Measurements from ENCODE around the gene LTO1.
"Not testable (repeated sequence)": the region's sequence is repeated elsewhere in the genome, so short reads cannot be mapped to it uniquely, and the experiment has no call there.

Gene LTO1

DNA sequence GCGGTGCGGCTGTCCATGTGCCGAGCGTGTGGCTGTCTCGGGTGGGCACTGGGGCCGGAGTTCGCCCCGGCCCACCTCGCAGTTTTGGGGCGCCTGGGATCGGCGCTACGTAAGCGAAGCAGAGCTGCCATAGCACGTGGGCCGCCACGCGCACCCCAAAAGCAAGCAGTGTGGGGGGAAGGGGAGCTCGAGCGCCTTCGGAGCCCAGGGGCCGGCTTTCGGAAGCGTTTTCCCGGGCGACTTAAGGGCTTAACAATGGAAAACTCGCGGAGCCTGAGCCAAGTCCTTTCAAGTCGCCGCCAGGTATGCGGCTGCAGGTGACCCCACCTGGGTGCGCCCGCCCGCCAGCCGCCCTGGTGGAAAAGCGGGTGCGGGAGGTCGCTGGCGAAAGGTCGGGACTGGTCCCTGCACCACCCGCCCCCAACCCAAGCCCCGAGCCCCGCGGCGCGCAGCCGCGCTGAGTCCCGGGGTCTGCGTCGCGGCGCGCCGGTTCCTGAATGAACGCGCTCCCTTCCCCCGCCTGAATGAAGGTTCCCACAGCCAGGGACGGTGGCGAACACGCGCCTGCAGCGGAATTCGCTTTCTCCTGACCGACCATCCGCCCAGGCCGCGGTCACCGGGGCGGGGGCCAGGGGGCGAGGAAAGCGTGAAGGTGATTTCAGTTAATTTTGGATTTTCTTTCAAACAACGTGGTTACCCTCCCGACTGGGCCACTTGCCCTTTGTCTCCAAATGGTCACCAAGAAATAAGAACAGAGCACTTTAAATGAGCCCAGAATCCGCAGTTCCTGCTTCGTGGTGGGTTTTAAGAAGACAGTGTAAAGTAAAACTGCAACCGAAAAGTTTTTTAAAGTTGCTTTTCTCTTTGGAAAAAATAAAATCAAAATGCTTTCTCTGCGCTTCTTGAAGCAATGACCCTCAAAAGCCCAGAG lies 36.9 kb downstream of the LTO1 start:
- no peak for TF ChIP-seq POLR2A (IDR thresholded peaks at IDR 0.05; ENCODE audit: low read depth, low read length)
- no peak for DNase-seq (ENCODE audit: insufficient read length, low spot score)
- FAIRE-seq, result no peak

DNA sequence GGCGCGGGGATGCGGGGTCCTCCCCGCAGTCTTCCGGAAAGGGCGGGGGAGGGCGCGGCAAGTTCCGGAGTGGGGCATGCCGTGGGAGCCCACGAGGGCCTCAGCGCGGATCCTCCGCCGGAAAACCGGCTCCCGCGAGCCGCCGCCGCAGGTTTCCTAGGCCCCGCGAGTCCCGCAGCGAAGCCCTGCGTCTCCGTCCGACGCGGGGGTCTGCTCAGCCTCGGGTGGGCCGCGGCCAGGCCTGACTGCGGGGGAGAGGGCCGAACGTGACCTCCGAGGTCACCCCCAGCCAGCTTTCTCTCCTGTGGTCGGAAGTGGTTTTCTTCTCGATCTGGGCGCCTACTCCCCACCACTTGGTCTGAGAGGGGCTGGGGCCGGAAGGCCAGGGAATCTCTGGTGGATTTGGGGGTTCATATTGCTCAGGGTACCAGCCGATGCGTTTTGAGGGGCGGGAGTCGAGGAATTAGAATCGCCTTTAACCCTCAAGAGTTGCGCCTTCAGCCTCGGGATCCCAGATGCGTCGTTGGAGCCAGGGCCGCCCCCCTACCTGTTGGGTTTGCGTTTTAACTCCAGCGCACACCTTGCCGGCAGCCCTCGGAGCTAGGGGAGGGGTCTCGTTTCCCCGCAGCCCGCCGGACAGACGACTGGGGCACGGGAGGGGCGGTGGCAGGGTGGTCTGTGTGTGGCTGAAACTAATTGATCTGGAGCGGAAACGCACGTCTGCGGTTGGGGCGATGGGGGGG lies 37.8 kb downstream of the LTO1 start:
- FAIRE-seq (no peak), DNase-seq (ENCODE audit: insufficient read length, low spot score) (no peak)
- TF ChIP-seq POLR2A (IDR thresholded peaks at IDR 0.05; ENCODE audit: low read depth, low read length), result no peak

DNA sequence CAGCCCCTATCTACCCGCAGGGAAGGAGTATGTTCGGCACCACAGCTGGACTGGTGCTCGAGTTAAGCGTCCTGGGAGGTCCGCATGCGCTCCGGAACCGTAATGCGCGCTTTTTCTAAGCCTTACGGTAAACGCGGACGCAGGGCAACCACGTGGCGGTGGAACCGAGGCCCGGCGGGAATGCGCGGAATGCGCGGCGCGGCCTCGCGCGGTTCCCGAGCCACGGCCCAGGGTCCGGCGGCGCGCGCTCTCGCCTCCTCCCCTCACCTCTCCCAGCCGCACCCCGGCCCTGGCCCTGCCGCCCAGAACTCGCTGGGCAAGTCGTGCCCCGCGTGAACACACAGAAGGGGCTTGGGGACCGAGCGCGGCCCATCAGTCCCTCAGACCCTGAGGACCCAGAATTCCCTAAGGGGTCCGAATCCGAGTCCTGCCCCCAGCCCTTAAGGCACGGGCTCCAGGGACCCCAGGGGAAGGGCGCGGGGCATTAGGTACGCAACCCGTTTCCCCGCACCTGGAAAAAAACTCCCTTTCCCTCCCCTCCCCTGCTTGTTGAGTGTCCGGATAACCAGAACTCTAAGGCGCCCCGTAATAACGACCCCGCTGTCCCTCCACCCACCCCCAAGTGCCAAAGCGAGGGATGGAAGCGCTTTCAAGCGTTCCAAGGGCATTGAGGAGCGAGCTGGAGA lies 38.5 kb downstream of the LTO1 start:
- no peak for TF ChIP-seq POLR2A (IDR thresholded peaks at IDR 0.05; ENCODE audit: low read depth, low read length)
- no peak for FAIRE-seq
- no peak for DNase-seq (ENCODE audit: insufficient read length, low spot score)

DNA sequence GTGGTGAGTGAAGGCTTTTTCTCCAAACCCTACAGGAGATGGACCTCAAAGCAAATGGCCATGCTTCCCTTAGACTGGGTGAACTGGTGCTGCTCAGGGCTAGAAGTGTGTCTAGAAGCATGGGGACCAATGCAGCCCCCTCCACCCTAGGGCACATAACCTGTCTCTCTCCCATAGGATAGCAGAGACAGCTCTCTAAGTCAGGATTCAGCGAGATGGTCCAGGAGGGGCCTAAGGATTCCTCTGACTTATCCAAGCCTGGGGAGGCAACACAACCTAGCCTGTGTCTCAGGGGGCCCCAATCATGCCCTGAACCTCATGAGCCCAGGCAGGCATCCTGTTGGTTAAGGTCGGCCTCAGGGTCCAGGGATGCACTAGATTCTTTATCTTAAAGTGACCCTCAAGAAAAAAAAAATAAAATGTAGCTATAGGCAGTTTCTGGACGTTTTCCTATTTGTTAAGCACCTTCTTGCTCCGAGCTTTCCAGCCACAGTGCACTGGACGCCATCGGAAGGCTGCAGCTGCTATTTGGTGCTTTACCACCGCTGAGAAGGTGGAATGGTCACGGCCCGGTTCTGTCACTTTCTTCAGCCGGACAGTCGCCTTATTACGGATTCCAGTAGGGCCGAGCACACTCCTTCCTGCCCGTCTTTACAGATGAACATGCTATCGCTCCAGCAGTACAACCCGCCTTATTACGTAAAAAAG lies 39.2 kb downstream of the LTO1 start:
- TF ChIP-seq POLR2A (IDR thresholded peaks at IDR 0.05; ENCODE audit: low read depth, low read length), result no peak

DNA sequence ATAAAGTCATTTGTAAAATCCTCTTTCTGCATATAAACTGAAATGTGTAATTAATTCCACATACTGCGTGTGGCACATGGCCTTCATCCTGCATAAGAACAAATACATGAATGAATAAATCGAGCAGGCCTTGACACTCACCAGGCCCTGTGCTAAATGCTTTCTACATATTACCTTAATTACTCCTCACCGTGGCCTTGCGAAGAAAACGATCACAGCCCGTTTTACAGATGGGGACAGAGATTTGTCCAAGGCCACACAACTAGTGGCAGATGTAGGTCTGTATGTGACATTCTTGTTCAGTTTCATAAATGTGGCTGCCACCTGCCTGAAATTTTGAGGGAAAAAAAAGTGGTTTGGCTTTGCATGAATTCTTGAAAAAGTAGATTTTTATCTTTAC lies 40.0 kb downstream of the LTO1 start:
- DNase-seq (ENCODE audit: insufficient read length, low spot score) (no peak), FAIRE-seq (no peak)
- TF ChIP-seq POLR2A (IDR thresholded peaks at IDR 0.05; ENCODE audit: low read depth, low read length), result no peak

More for the DNA sequence above, 39.2 kb downstream of the LTO1 start:
- DNase-seq (ENCODE audit: insufficient read length, low spot score), result no peak
- no peak for FAIRE-seq

DNA sequence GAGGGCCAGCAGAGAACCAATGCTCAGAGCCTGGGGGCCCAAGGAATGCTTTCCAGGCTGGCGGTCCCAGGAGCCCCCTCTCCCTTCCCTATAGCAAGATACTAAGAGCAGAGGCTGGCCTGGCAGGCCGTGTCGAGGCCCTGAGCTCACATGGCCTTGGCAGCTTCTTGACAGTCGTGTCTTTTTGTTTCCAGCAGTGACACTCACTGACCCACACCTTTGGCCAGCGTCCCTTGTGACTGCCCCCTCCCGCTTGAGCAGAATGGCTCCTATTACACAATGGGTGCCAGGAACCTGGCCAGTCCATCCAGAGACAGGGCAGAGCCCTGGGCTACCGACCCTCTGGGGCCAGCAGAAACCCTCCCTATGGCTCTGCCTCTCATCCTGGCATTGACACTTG lies 40.6 kb downstream of the LTO1 start:
- DNase-seq (ENCODE audit: insufficient read length, low spot score) (no peak), FAIRE-seq (no peak)
- no peak for TF ChIP-seq POLR2A (IDR thresholded peaks at IDR 0.05; ENCODE audit: low read depth, low read length)

DNA sequence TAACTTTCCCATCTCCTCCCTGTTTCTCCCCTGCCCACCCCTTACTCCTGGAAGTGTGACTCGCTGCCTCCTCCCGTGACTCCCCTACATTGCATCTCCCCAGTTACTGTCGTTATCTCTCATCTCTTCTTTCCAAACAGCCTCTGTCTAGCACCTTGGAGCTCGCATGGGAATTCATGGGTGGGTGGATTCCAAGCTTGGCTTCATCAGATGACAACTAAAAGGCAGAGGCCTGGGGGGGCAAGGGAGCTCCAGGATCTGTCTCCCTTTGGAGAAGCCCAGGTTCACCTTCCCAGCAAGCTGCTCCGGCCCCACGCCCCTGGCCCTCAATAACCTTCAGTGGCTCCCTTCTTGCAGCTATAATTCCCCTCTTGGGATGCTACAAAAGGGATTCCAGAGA lies 41.1 kb downstream of the LTO1 start:
- FAIRE-seq (no peak), DNase-seq (ENCODE audit: insufficient read length, low spot score) (no peak)
- TF ChIP-seq POLR2A (IDR thresholded peaks at IDR 0.05; ENCODE audit: low read depth, low read length), result no peak

DNA sequence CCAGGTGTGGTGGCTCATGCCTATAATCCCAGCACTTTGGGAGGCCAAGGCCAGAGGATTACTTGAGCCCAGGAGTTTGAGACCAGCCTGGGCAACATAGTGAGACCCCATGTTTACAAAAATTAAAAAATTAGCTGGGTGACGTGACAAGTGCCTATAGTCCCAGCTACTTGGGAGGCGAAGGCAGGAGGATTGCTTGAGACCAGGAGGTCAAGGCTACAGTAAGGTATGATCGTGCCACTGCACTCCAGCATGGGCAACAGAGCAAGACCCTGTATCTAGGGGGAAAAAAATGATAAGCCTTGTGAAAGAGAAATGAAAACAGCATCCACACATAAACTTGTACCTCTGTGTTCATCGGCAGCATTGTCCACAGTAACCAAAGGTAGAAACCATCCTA lies 42.3 kb downstream of the LTO1 start:
- DNase-seq (ENCODE audit: insufficient read length, low spot score) (no peak), FAIRE-seq (no peak)
- no peak for TF ChIP-seq POLR2A (IDR thresholded peaks at IDR 0.05; ENCODE audit: low read depth, low read length)

DNA sequence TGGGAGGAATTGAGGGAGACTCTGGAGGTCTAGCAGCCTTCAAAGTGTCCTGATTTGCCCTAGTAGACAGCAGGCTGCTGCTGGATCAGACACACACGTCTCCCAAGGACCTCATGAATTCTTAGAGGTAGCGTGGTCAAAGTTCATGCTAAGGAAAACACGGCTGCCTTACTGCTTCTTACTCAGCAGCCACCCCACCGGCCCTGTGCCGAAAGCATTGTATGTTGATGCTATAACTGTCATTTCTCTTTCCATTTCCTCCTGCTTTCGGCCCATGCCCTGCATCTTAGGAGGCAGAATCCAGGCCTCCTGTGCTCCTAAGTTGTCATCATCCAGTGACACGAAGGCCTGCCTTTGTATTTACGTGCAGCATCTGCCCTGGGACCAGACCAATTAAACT lies 44.7 kb downstream of the LTO1 start:
- no peak for TF ChIP-seq POLR2A (IDR thresholded peaks at IDR 0.05; ENCODE audit: low read depth, low read length)
- FAIRE-seq (no peak), DNase-seq (ENCODE audit: insufficient read length, low spot score) (no peak)

DNA sequence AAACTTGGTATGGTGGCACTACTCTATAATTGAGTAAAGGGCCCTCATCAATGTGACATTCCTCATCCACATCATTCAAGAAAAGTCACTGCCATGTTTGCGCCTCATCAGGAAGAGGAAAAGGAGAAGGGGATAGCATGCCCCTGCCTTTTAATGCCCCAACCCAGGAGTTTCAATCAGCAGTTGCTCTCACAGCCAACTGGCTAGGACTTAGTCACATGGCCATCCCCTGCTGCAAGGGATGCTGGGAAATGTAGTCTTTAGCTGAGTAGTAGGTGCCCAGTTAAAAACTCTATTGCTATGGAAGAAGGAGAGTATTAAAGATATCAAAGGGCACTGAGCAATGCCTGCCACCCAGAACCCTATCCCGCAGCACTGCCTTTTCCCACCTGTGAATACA lies 45.1 kb downstream of the LTO1 start:
- no peak for DNase-seq (ENCODE audit: insufficient read length, low spot score)

DNA sequence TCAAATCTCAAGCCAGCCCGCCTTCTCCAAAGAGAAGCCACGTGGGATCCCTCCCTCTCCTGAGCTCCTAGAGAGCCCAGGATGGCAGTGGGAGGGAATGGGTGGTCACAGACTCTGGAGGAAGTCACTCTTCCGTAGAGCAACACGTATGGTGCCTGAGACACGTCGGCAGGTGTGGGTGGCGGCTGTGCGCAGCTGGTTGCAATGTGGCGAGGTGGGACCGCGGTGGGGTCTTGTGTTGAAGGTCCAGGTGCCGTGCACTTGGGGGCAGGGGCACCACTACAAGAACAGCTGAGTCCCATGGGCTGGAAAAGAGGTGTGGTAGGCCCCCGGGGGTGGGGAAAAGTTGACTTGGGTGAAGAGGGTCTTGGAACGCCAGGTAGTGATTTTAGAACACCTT lies 47.6 kb downstream of the LTO1 start:
- DNase-seq (ENCODE audit: insufficient read length, low spot score) (no peak), FAIRE-seq (no peak)
- TF ChIP-seq POLR2A (IDR thresholded peaks at IDR 0.05; ENCODE audit: low read depth, low read length), result no peak

More for the DNA sequence above, 45.1 kb downstream of the LTO1 start:
- no peak for FAIRE-seq
- no peak for TF ChIP-seq POLR2A (IDR thresholded peaks at IDR 0.05; ENCODE audit: low read depth, low read length)

DNA sequence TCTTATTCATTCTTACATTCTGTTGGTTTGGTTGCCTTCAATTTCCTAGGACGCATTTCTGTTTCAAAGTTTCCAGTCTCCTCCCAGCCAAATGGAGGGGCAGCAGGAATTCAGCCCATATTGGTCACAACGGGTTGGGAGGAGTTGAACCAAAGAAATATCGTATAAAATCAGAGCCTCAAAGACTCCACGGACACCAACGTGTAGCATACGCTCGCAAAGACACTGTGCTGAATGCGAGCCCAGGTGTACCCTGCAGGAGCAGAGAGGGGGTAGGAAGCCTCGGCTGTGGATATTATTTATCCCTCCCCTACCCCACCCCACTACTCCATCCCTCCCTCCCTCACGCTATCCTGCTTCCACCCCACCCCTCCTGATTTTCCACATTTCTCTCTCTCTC lies 49.7 kb downstream of the LTO1 start:
- DNase-seq (ENCODE audit: insufficient read length, low spot score) (no peak), FAIRE-seq (no peak)
- no peak for TF ChIP-seq POLR2A (IDR thresholded peaks at IDR 0.05; ENCODE audit: low read depth, low read length)

DNA sequence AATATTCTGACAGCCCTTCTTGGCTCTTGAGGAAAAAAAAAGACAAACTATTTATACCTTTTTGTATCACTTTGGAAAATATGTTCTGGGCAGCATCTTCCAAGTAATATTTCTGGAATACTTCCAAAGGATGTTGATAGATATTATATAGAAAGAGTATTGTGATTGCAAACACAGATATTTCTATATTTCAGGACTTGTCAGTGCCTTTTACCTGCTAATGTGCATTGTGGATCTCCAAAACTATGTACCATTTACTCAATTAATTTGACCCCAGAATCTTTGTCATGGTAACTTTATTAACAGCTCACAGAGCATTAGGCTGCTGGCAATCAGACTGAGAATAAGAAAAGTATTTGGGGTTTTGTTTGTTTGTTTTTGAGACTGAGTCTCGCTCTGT lies 50.9 kb downstream of the LTO1 start:
- no peak for TF ChIP-seq POLR2A (IDR thresholded peaks at IDR 0.05; ENCODE audit: low read depth, low read length)
- no peak for FAIRE-seq
- no peak for DNase-seq (ENCODE audit: insufficient read length, low spot score)

DNA sequence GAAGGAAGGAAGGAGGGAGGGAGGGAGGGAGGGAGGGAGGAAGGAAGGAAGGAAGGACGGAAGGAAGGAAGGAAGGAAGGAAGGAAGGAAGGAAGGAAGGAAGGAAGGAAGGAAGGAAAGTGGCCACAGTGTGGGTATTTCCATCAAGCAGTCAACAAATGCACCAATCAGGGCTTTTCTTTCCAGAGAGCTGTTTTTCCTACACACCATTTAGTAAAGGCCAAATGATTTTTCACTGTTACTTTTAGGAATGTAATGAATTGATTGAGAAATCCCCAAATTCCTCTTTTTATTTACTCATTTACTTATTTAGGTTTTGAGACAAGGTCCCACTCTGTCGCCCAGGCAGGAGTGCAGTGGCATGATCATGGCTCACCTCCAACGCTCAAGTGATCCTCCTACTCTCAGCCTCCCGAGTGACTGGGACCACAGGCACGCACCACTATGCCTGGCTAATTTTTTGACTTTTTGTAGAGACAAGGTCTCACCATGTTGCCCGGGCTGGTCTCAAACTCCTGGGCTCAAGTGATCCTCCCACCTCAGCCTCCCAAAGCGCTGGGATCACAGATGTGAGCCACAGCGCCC lies 53.0 kb downstream of the LTO1 start:
- DNase-seq (ENCODE audit: insufficient read length, low spot score); FAIRE-seq: not testable (repeated sequence)

Data from H54 (cell line).